C1 segment of cervical spinal cord (tissue), 14 donors: ENCODE results near the gene CYB5R2.

Source experiments
- DNase-seq, 14 donors: peaks; one replicate each; lab custom pipeline; 2025; lab: John Stamatoyannopoulos, UW

Gene CYB5R2

DNA sequence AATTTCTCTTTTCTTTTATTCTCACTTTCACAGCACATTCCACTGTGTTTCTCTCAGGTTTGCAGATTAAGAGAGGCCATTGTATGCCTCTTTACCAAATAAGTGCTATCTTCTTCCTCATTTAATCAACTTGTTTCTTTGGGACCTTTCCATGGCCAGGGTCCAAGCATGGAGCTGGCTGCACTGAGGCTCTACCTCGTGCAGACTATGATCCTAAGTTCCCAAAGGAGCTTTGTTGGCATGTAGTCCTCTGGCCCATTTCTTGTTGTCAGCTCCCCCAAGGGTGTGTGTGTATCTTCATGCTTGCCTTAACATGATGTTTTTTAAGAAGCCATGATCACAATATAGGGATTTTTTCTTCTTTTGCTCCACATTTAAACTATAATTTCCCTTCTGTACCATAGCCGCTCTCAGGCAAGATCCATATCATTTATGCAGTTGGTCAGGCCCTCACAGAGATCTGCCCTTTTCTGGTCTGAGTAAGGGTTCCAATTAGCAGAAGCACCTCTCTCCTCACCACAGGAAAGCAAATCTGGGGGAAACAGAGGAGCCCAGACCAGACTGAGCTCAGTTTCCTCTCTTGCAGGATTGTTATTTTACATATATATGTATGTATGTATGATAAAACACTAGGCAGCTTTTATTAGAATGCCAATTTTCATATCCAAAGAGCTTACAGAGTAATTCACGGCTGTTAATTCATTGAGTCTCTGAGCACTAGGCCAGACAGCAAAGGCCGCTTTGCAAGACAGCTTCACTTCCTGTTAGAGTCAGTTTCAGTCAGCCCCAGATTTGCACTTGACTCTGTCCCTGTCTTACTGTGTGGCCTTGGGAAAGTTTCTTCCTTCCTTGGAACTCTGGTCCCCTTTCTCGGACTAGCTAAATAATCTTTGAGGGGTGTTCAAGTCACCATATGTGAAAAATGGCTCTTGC lies 34.3 kb downstream of the CYB5R2 start:
- no peak for DNase-seq

DNA sequence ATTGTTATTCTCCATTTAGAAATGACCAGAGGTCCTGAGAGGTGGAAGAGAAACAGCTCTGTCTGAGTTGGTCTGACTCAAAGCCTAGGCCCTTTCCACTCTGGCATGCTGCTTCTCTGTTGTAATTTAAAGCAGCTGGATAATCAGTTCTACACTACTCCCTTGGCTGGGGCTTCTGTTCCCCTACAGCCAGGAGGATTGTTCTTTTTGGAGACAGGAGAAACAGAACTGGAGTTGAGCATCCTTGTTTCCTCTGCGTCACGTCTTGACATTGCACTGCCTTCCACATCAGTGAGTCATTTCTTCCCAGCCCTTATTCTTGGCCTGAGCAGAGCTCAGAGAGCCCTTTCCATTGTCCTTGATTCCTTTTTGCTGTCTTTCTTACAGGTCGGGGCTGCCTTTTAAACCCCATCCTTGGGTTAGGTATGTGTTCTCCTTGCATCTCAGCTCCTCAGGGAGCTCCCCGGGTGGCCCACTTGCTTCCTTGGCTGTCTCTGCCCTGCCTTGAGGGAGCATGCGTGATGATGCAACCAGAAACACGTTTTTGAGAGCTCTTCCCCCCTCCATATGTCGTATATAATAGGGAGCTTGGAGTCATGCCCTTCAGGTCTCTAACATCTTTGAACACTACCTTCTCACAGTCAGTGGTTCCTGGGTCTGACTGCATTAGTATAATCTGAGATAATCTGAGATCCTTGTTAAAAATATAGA lies 35.7 kb downstream of the CYB5R2 start:
- no peak for DNase-seq

DNA sequence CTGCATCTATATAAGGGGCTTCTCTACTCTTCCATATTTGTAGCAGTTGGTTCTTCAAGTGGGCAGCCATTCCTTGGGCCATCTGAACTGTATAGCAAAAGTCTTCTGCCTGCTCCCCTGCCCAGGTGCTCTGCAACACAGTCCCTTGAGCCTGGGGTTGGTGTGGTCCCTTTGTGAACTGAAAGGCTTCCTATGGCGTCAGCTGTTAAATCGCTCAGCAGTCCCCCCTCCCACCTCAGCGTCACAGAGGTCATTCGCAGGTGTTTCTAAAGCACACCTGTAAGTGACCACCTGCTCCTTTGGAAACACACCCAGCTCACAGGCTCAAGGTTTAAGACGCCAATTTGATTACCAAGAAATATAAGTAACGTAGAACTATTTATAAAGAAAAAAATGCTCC lies 37.0 kb downstream of the CYB5R2 start:
- no peak for DNase-seq

DNA sequence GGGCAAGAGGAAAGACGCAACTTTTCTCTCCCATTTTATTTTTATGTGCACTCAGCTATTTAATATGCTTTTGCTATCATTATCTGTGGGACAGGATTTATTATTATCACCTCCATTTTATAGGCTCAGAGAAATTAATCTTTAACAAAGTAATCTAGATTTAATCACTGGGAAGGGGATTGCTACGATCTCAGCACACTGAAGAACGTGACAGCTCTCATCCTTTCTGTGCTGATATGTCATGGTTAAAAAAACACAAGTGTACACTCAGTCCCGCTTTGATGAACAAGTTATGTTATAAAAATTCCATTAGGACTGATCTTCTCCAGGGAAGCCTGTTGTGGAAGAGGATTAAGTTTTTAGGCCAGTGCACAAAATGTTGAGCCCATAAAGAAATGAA lies 37.6 kb downstream of the CYB5R2 start:
- no peak for DNase-seq

DNA sequence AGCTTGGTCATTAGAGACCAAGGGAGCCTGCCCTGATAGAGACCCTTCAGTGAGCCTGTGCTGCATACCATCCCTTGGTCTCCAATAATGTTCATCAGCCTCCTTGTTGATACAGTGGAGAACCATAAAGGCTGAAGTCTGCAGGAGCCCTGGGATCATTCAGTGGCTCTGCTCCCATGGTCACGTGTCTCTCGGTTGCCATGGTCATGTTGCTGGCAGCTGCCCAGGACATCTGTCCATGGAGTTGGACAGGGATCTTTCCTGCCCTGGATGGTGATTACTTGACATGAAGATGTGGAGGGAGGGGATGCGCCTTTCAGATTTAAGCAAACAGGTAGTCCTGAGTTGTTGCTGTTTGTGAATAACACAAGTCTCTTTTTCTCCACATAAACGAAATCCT lies 38.2 kb downstream of the CYB5R2 start:
- DNase-seq, result peak in 8 of 14 donors; percentile 16 to 63 (median 52)

DNA sequence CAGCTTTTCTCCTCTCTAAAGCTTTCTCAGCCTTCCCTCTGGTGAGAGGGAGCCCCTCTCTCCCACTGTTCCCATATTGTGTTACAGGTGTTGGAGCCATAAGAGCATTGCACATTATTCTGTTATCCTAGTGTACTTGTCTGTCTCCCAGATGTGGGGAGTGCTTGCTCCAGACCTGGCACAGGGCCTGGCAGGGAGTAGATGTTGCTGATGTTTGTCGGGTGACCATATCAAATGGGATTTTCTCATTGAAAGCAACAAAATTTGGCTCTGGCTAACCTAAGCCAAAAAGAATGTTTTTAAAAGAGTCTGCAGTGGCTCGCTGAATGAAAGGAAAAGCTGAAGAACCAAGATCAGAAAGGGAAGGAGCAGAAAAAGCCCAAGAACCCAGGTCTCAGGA lies 41.1 kb downstream of the CYB5R2 start:
- no peak for DNase-seq

DNA sequence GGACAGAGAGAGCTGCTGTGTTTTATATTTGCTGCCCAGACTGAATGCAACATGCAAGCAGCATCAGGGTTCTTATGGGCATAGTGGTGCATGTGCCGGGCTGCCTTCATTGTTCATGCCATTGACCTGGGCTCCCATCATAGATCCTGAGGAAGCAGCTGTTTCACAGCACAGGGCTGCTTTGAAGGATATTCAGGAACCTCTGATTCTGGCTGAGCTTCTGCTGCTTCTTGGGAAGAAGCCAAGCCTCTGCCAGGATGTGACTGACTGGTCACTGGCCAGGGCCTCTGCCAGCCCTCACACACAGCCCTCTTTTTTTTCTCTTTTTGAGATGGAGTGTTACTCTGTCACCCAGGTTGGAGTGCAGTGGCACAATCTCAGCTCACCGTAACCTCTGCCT lies 43.3 kb downstream of the CYB5R2 start:
- DNase-seq, result peak in 8 of 14 donors; percentile 16 to 63 (median 29)

DNA sequence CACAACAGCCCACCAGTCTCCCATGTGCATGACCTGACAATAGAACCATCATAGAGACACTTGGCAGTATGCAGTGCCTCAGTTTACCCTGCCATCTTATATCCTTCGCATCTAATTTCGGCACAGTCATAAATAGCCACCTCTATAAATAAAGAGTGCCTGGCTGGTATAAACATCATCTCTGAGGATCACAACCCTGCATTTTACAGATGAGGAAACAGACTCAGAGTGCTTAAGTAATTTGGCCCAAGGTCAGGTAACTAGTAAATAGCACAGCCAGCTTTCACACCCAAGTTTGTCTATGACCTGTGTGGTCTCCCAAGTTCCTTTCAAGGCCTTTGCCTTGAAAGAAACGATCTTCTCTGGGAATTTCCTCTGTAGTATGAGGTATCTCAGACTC lies 44.6 kb downstream of the CYB5R2 start:
- DNase-seq, result no peak

DNA sequence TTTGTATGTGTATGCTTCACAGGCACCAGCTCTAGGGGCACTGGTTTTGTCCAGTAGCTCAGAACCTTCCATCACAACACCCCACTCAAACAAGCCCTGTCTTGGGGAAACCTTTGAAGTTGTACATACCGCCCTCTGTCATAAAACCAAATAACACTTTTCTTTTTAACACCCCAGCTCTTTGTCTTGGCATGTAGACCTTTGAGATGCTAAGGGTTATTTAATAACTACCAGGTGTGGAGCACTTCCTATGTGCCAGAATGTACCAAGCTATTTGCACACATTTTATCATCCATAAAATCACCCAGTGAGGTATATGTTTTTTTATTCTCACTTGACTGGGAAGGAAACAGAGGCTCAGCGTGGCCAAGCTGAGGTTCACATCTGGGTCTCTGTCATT lies 50.6 kb downstream of the CYB5R2 start:
- no peak for DNase-seq

DNA sequence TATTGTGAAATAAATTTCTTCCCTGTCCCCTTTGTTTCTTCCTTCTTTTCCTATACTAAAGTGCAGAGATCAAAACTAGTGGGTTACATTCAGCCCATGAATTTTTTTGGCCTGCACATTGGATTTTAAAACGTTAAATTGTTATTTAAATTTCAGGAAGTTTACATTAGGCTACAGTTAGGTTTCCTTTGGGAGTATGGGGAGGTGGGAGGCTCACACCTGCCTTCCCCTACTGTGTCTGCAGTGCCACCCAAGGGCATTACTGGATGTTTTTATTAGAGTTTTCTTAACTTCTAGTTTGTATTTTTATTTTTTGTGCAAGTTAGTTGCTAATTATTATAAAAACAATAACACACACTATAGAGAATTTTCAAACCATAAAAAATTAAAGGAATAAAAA lies 51.7 kb downstream of the CYB5R2 start:
- DNase-seq, result no peak

DNA sequence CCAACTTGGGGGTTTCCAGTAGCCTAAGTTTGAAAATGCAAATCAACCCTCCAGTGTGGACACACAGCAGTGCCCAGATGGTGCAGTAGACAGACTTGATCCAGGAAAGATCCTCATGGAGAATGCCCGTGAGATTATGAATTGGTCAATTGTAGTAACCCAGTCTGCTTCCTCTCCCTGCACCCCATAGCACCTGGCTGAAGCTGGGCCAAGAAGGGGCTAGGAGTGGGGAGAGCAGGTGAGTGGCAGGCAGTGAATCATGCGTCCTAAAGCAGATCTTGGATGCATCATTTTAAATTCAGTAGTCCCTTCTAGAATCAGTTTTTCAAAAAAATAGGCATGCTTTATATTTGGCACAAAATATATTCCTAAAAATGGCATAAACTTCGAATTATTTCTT lies 52.2 kb downstream of the CYB5R2 start:
- no peak for DNase-seq

DNA sequence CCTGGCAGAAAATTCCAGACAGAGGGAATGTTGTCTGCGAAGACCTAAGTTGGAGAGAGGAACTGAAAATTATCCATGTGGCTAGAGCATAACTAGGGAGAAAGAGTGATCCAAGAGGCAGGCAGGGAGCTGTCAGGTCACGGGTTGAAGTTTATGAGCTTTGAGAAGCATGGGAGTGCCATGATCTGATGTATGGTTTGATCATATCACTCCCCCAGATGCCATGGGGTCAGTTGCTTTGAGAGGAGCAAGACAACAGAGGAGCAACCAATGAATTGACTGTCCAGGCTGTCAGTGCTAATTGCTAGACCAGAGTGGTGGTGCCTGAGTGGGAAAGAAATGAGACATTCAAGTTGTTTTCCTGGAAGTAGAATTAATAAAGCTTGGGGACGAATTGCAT lies 54.0 kb downstream of the CYB5R2 start:
- DNase-seq, result no peak

DNA sequence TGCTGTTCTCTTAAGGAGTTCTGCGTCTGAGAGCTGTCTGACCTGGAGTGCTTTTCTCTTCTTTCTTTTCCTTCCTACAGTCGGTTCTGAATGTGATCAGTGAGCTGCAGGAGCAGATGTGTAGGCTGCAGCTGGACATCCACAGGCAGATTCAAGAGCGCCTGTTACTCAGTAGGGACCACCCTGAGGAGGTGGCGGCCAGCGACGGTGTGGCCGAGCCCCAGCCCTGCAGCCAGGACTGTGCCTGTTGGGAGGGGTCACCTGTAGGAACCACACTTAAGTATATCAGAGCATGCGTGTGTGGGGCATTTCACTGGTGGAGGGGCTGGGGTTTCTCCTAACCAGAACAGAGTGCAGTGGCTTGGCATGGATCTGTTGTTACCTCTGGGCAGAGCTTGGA lies 56.3 kb downstream of the CYB5R2 start:
- DNase-seq, result no peak
